Brain microvascular endothelial cell (primary cell): ENCODE data around the gene CSAD.
A peak's percentile ranks its signal among the peaks of the same experiment; 100 is the strongest.

Source experiments
- DNase-seq: peaks from one replicate; pipeline ENCODE4 v3.0.0-alpha.2; 2020
- H3K27ac ChIP-seq: fragments of 250-450 bp; sonication (Bioruptor Pico); 2 replicates; pipeline ENCODE4 v1.5.1; 2020; ENCODE audit warnings: mild to moderate bottlenecking, moderate library complexity
- H3K27me3 ChIP-seq: fragments of 250-450 bp; sonication (Bioruptor Pico); replicated peaks from 2 replicates; pipeline ENCODE4 v1.5.1; 2020; ENCODE audit warnings: mild to moderate bottlenecking
- H3K36me3 ChIP-seq: fragments of 250-450 bp; sonication (Bioruptor Pico); replicated peaks from 2 replicates; pipeline ENCODE4 v1.5.1; 2020; ENCODE audit warnings: mild to moderate bottlenecking
- H3K4me3 ChIP-seq: 2 replicates; pipeline ENCODE4 v1.5.1; 2011; ENCODE audit warnings: low read depth, mild to moderate bottlenecking, control low read depth, low read length, moderate library complexity
- in situ Hi-C: cut with HindIII; loops from 2 replicates; pipeline ENCODE4 v1.10.0; 2017; ENCODE audit warnings: low sequenced_read_pairs, low pct_ligation_motif_present
- TF ChIP-seq, protein P1 (sequence below): IDR thresholded peaks from 2 replicates; pipeline ENCODE4 v1.5.1; 2011; ENCODE audit warnings: low read depth, mild to moderate bottlenecking, moderate library complexity, low read length, control low read depth, inconsistent platforms; ENCODE audit errors: missing control alignments

CSAD gene

GRCh38 chr12:53219292-53219955 lies 38.7 kb upstream of the CSAD start:
- peak; percentile 52 for DNase-seq
- in situ Hi-C loops, result no loop called here

DNA sequence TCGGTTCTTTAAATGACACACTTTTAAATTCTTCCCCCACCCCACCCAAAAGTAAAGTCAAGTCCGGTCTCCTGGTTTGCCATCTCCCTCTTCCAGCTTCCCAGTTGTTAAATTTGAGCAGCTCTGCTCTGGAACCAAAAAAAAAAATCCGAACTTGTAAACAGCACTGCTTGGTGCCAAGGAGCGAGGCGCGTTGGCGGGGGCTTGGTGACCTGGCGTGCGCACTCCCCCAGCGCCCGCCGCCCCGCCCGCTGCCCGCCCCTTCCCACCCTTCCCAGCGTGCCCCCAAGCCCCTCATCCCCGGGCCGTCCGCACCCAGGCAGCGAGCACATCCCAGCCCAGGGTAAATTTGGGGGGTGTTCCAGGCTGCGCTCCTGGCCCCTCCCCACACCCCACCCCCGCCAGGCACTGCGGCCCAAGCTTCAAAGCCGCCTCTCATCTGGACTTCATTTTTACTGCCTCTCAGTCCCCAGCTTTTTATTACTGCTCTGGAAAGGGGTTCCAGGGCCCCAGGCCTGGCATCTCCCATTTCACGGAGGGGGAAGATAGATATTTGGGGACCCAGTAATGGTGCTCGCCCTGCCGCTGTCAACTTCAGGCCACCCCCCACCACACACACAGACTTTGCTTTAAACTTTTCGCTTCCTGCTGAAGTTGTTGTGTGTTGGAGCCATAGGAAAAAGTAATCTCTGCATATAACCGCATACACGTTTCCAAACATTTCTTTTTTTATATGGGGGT lies 38.0 kb upstream of the CSAD start:
- DNase-seq, result no peak
- Histone ChIP-seq H3K27me3 (no peaks in the 10 kb centered on the region), H3K4me3 (peak overlapping the region; percentile 85), H3K36me3 (peaks cover 11% of the 10 kb centered on the region), H3K27ac (peak overlapping the region; percentile 71)
- in situ Hi-C loops, result no loop called here
- TF ChIP-seq, protein P1, sequence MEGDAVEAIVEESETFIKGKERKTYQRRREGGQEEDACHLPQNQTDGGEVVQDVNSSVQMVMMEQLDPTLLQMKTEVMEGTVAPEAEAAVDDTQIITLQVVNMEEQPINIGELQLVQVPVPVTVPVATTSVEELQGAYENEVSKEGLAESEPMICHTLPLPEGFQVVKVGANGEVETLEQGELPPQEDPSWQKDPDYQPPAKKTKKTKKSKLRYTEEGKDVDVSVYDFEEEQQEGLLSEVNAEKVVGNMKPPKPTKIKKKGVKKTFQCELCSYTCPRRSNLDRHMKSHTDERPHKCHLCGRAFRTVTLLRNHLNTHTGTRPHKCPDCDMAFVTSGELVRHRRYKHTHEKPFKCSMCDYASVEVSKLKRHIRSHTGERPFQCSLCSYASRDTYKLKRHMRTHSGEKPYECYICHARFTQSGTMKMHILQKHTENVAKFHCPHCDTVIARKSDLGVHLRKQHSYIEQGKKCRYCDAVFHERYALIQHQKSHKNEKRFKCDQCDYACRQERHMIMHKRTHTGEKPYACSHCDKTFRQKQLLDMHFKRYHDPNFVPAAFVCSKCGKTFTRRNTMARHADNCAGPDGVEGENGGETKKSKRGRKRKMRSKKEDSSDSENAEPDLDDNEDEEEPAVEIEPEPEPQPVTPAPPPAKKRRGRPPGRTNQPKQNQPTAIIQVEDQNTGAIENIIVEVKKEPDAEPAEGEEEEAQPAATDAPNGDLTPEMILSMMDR, result no peak

More at GRCh38 chr12:53219292-53219955, 38.7 kb upstream of the CSAD start:
- H3K27me3 ChIP-seq, result no peaks in the 10 kb centered on the region
- peak overlapping the region; percentile 85 for H3K4me3 ChIP-seq
- TF ChIP-seq, protein P1, result no peak
- H3K27ac ChIP-seq, result peak overlapping the region; percentile 71
- H3K36me3 ChIP-seq, result peaks cover 4% of the 10 kb centered on the region

DNA sequence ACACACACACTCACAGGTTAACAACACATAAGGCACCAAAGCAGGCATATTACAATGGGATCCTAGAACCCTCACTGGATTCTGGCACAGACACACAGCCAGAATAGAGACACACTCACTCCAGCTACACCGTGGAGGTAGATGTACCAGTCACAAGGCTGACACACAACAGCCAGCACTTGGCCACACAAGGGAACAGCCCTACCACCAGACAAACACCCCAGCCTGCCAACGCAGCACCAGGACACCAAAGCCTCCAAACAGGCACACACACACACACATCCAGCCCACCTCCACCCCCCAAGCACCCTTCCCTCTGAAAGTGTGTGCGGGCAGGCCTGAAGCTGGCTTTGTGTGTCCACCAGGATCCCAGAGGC lies 37.2 kb upstream of the CSAD start:
- no peak overlapping the region for H3K27ac ChIP-seq
- in situ Hi-C loops, result no loop called here
- no peaks in the 10 kb centered on the region for H3K27me3 ChIP-seq
- H3K36me3 ChIP-seq, result peaks cover 18% of the 10 kb centered on the region
- DNase-seq, result peak; percentile 20
- TF ChIP-seq, protein P1, result no peak
- H3K4me3 ChIP-seq, result peak overlapping the region; percentile 85

DNA sequence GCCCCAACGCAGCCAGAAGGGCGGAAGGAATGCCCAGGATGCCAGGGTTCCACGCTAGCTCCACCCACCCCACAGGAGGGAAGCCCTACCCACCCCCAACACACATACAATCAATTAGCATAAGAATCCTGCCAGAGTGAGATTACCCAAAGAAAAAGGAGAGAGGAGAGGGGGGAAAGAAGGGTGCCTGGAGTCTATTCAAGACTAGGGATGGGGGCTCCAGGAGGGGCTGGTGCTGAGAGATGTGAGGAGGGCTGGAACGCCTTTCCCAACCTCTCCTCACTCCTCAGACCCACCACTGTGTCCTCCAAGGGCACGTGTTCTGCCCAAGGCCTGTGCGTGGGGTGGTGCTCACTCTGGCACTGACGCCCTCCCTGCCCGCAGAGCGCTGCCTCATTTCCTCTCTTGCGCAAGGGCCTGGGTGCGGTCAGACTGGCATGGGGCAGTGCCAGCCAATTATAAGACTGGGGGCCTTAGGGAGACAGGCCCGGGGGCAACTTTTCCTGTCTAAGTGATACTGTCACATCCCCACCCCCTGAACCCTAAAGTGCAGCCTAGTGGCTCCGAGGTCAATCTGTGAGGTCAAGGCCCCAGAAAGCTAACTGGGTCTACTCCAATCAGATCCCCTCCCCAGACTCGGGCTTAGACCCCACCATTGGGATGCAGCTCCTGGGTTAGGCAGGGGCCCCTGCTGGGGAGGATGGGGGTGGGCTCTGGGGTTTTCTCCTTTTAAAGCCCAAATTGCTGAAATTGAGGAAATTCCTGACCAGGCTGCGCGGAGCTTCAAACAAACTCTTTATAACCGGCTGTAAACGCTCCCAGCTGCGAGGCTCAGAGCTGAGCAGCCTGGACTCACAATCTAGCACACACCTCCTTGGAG lies 36.6 kb upstream of the CSAD start:
- no peak overlapping the region for H3K27ac ChIP-seq
- peaks cover 24% of the 10 kb centered on the region for H3K36me3 ChIP-seq
- TF ChIP-seq, protein P1, result no peak
- no peak for DNase-seq
- in situ Hi-C loops, result no loop called here
- no peaks in the 10 kb centered on the region for H3K27me3 ChIP-seq
- no peak overlapping the region for H3K4me3 ChIP-seq

DNA sequence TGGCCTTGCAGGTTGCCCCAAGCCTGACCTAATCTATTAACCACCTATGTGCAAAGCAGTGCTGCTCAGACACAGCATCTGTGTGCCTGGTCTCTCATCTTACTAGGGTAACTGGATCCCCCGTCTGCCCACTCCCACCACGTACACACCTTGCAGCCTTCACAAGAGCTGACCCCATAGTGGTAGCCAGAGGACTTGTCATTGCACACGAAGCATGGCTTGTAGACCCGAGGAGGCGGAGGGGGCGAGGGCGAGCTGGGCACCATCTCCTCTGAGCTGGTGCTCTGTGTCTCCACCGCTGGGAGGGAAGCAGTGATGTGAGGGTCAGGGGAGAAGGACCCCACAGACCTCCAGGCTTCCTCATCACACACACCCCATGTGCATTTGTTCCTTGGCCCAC lies 34.8 kb upstream of the CSAD start:
- in situ Hi-C loops, result no loop called here
- peaks cover 41% of the 10 kb centered on the region for H3K36me3 ChIP-seq
- TF ChIP-seq, protein P1, result no peak
- no peak overlapping the region for H3K27ac ChIP-seq
- H3K27me3 ChIP-seq, result no peaks in the 10 kb centered on the region
- no peak for DNase-seq
- no peak overlapping the region for H3K4me3 ChIP-seq
